ENCODE data around the gene THAP7.
"Not testable (repeated sequence)": the region's sequence is repeated elsewhere in the genome, so short reads cannot be mapped to it uniquely, and the experiment has no call there.

Gene THAP7

GRCh38 chr22:21001601-21002325 lies at the start of gene THAP7:
Gene THAP7 (minus strand): TSS chr22:21002118. CDS start chr22:21001911, 207 bp downstream.
- DNase-seq: peak; percentile 82 to 87

GRCh38 chr22:21051145-21051830 lies 49.4 kb upstream of the THAP7 start:
- DNase-seq: no peak

GRCh38 chr22:21048965-21049364 lies 47.0 kb upstream of the THAP7 start:
- not testable (repeated sequence) for DNase-seq

GRCh38 chr22:21048448-21048847 lies 46.5 kb upstream of the THAP7 start:
- not testable (repeated sequence) for DNase-seq

- DNase-seq: peak; percentile 22 to 28
Observed at GRCh38 chr22:21047730-21048129, 45.8 kb upstream of the THAP7 start.

- DNase-seq: no peak
Observed at GRCh38 chr22:21047035-21047661, 45.2 kb upstream of the THAP7 start.

GRCh38 chr22:21045585-21046294 lies 43.8 kb upstream of the THAP7 start, which contains the start of gene LRRC74B:
Gene LRRC74B (plus strand): TSS chr22:21045946. CDS start chr22:21045987, 41 bp downstream.
- DNase-seq: peak; percentile 24 to 72

GRCh38 chr22:21044931-21045584 lies 43.1 kb upstream of the THAP7 start:
- DNase-seq: no peak

GRCh38 chr22:21043860-21044535 lies 42.1 kb upstream of the THAP7 start:
- no peak for DNase-seq

GRCh38 chr22:21042978-21043859 lies 41.3 kb upstream of the THAP7 start:
- DNase-seq: no peak

GRCh38 chr22:21041937-21042336 lies 40.0 kb upstream of the THAP7 start:
- DNase-seq: no peak

GRCh38 chr22:21039158-21039557 lies 37.2 kb upstream of the THAP7 start:
- not testable (repeated sequence) for DNase-seq

GRCh38 chr22:21038405-21038804 lies 36.5 kb upstream of the THAP7 start:
- no peak for DNase-seq

- DNase-seq: no peak
Observed at GRCh38 chr22:21034989-21035388, 33.1 kb upstream of the THAP7 start.

GRCh38 chr22:21033895-21034294 lies 32.0 kb upstream of the THAP7 start:
- no peak for DNase-seq

GRCh38 chr22:21032868-21033688 lies 31.2 kb upstream of the THAP7 start:
- no peak for DNase-seq

- no peak for DNase-seq
Observed at GRCh38 chr22:21032037-21032867, 30.3 kb upstream of the THAP7 start, which contains the start of gene SLC7A4. Gene SLC7A4 (minus strand): TSS chr22:21032561. CDS start chr22:21031812, 749 bp downstream.

GRCh38 chr22:21031545-21032036 lies 29.7 kb upstream of the THAP7 start:
- no peak for DNase-seq
